Measurements from ENCODE around the gene PGLYRP2. TPM values are rescaled to one million over a fixed set of nuclear protein-coding genes. Genes with fewer than 3 reads are reported as not detected.

PGLYRP2 gene
- total and polyA plus RNA-seq, 2 donors (not counting 3 experiments of a cell fraction or from before 2014, with no cell fraction given) = 0.03 to 0.18 TPM

- H3K4me3 ChIP-seq (replicated peaks in 1 of 3; ENCODE audit: insufficient read depth in 1 of 3, low read depth in 1 of 3, low read length in 3 of 3) = no peak overlapping the region
- CTCF ChIA-PET = interaction anchor here (0.9 to 1.1 kb wide), 2 partner anchors 14 to 425 kb away, joined by 4 to 5 read pairs; no protein-coding TSS in a partner anchor
- intact Hi-C loops (cut with micrococcal nuclease) = no loop called here
- dilution Hi-C loops (cut with MboI; ENCODE audit: extremely low pct_ligation_motif_present, low sequenced_read_pairs) = no loop called here
- TF ChIP-seq GATA2 (IDR thresholded peaks at IDR 0.05; ENCODE audit: insufficient read depth, insufficient read length, low read depth, low read length) = no peak
- TF ChIP-seq CTCF (IDR thresholded peaks at IDR 0.05; ENCODE audit: extremely low read depth in 1 of 2, insufficient read depth in 1 of 2, low read depth in 1 of 2, low read length in 2 of 2) = no peak
- no peak for TF ChIP-seq MAX (IDR thresholded peaks at IDR 0.05; ENCODE audit: insufficient read depth, insufficient read length)
- TF ChIP-seq POLR2AphosphoS5 (IDR thresholded peaks at IDR 0.05; ENCODE audit: insufficient read depth, low read depth, low read length) = no peak
- TF ChIP-seq EZH2 (IDR thresholded peaks at IDR 0.05; ENCODE audit: borderline replicate concordance, low read depth, low read length, severe bottlenecking) = no peak
- no peak for TF ChIP-seq FOS (IDR thresholded peaks at IDR 0.05; ENCODE audit: borderline replicate concordance, insufficient read depth, low read length)
- TF ChIP-seq JUN (IDR thresholded peaks at IDR 0.05; ENCODE audit: borderline replicate concordance, insufficient read depth, insufficient read length, low read depth) = no peak
- no peak for TF ChIP-seq MYC (IDR thresholded peaks at IDR 0.05; ENCODE audit: low read depth, low read length)
- TF ChIP-seq POLR2A (IDR thresholded peaks at IDR 0.05; ENCODE audit: low read depth, low read length) = no peak
- no TSS peak for BruUV-seq (replicated peaks)
- H3K9ac ChIP-seq (replicated peaks; ENCODE audit: extremely low read depth, insufficient read depth, low read length) = no peak overlapping the region
- H3K9me1 ChIP-seq (replicated peaks; ENCODE audit: control insufficient read depth, extremely low read depth, insufficient read depth, low read length) = no peaks in the 10 kb centered on the region
- H2AFZ ChIP-seq (ENCODE audit: low read depth, low read length) = no peak overlapping the region
- H3K4me1 ChIP-seq (ENCODE audit: control insufficient read depth, extremely low read depth, insufficient read depth, low read length) = no peaks in the 10 kb centered on the region
- FAIRE-seq (no peak), DNase-seq (ENCODE audit: low read depth, low spot score) (no peak)
- H3K36me3 ChIP-seq (ENCODE audit: control insufficient read depth in 2 of 2, extremely low read depth in 1 of 2, insufficient read depth in 2 of 2, low read length in 2 of 2) = no peaks in the 10 kb centered on the region
- POLR2A ChIA-PET = interaction anchor here (0.7 kb wide), 1 partner anchor 1174 kb away, joined by 3 read pairs; no protein-coding TSS in a partner anchor
- H3K4me2 ChIP-seq (ENCODE audit: insufficient read depth, low read length) = no peak overlapping the region
- no peaks in the 10 kb centered on the region for H3K79me2 ChIP-seq (ENCODE audit: control insufficient read depth, insufficient read depth, low read length)
- no peaks in the 10 kb centered on the region for H4K20me1 ChIP-seq (replicated peaks; ENCODE audit: control insufficient read depth, extremely low read depth, insufficient read depth, low read length)
- H3K9me3 ChIP-seq (replicated peaks; ENCODE audit: control insufficient read depth, insufficient read depth, low read length) = no peaks in the 10 kb centered on the region
- no peaks in the 10 kb centered on the region for H3K27me3 ChIP-seq (ENCODE audit: control insufficient read depth in 2 of 2, insufficient read depth in 2 of 2, low read length in 2 of 2)
- H3K27ac ChIP-seq (ENCODE audit: insufficient read depth, low read depth, low read length) = no peak overlapping the region
Observed at GRCh38 chr19:15526408-15526807, 47.1 kb upstream of the PGLYRP2 start.
